GM13976 (cell line): ENCODE measurements around the gene MLXIP.
"Not testable (repeated sequence)": the region's sequence is repeated elsewhere in the genome, so short reads cannot be mapped to it uniquely, and the experiment has no call there.

ENCODE experiments used
- DNase-seq: peaks from one replicate; pipeline ENCODE4 v3.0.0; 2012; ENCODE audit warnings: low spot score
- in situ Hi-C: fragments of 300-500 bp; cut with MboI; formaldehyde crosslinking; loops from one replicate; pipeline ENCODE4 v1.12.0; 2022; ENCODE audit warnings: low sequenced_read_pairs, mixed read lengths, inconsistent platforms; ENCODE audit not compliant: unreplicated experiment
- TF ChIP-seq, protein P1 (sequence below): IDR thresholded peaks from 2 replicates; pipeline ENCODE4 v1.5.1; 2012; ENCODE audit warnings: borderline replicate concordance, mild to moderate bottlenecking; ENCODE audit not compliant: insufficient read depth; ENCODE audit errors: extremely low read depth, missing control alignments, control extremely low read depth

Gene MLXIP

DNA sequence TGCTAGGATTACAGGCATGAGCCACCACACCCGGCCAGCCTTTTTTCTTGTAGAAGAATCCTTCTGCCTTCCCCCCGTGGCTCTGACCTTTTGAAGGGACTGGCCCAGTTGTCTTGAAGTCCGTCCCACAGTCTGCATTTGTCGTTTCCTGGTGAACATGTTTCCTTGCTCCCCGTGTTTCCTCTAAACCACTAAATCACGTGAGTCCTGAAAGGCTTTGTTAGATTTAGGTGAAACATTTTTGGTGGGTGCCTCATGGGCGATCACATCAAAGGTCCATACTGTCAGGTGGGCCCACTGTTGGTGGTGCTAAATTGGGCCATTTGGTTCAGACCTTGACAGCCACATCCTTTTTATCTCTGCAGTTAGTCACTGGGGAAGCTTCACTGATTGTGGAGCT, 26.3 kb downstream of the MLXIP start:
- no peak for DNase-seq
- TF ChIP-seq, protein P1, sequence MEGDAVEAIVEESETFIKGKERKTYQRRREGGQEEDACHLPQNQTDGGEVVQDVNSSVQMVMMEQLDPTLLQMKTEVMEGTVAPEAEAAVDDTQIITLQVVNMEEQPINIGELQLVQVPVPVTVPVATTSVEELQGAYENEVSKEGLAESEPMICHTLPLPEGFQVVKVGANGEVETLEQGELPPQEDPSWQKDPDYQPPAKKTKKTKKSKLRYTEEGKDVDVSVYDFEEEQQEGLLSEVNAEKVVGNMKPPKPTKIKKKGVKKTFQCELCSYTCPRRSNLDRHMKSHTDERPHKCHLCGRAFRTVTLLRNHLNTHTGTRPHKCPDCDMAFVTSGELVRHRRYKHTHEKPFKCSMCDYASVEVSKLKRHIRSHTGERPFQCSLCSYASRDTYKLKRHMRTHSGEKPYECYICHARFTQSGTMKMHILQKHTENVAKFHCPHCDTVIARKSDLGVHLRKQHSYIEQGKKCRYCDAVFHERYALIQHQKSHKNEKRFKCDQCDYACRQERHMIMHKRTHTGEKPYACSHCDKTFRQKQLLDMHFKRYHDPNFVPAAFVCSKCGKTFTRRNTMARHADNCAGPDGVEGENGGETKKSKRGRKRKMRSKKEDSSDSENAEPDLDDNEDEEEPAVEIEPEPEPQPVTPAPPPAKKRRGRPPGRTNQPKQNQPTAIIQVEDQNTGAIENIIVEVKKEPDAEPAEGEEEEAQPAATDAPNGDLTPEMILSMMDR, result no peak
- in situ Hi-C loops, result no loop called here

DNA sequence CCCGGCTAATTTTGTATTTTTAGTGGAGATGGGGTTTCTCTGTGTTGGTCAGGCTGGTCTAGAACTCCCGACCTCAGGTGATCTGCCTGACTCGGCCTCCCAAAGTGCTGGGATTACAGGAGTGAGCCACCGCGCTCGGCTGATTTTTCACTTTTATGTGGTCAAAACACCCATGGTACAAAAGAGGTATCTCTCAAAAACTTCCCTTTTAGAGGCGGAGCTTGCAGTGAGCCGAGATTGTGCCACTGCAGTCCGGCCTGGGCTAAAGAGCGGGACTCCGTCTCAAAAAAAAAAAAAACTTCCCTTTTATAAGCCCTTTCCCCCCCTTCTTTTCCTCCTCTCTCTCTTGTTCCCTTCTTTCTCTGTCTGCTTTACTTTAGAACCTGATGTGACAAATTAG, 26.9 kb downstream of the MLXIP start:
- in situ Hi-C loops, DNase-seq: not testable (repeated sequence)

DNA sequence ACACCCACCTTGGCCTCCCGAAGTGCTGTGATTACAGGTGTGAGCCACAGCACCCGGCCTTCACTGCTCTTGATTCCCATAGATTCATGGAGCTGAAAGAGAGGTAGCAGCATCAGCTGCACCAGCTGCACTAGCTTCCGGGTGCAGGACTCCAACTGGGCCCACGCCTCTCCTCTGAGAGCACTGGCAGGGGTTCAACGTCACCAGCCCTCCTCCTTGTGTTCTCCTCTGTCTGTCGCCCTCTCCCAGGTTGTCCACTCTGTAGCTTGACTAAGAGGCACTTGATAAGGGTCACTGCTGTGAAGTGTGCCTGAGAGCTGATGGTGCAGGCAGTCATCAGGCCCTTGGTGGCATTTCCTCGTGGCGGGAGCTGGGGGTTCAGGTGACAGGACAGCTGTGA, 28.3 kb downstream of the MLXIP start:
- TF ChIP-seq, protein P1, result no peak
- in situ Hi-C loops, result no loop called here
- DNase-seq, result no peak

DNA sequence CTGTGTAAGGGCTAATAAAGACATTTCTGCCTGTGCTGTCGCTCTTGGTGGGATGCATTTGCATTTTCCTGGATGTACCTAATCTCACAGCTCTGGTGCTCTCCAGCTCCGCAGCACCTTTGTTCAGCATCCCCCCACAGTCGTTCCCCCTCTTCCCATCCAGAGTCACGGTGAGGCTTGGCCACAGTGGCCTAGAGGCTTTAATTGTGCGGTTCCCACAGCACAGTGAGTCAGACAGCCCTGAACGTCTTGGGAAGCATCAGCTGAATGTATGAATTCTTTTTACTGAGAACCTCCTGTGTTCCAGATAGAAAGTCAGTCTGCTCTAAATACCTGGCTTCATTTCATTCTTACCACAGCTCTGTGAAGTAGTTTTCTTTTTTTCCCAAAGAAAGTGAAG, 28.7 kb downstream of the MLXIP start:
- in situ Hi-C loops, result no loop called here
- no peak for DNase-seq

DNA sequence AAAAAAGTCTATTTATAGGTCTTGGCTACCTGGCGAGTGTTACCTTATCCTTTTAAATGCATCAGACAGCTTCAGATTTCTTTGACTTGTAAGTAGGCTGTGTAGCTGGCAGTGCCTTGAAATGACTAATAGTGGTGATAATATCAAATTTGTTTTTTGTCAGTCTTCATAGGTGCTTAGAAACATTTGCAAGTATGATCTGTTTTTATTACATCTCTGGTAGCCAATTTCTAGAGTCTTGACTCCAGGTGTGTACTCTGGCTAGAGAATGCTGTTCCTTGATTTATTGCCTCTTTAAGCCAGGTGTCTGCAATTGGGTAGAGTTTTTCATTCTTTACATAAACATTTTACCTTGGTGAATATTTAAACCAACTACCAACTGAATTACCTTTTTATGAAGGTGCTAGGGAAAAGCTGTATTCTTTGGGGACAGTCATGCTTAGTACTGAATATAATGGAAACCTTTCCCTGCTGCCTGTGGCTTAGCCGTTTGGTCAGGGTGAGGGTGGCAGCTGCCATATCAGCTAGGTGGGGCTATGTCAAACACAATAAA, 32.6 kb downstream of the MLXIP start:
- in situ Hi-C loops, result no loop called here
- TF ChIP-seq, protein P1, result no peak
- DNase-seq, result no peak

More for the DNA sequence above, 28.7 kb downstream of the MLXIP start:
- TF ChIP-seq, protein P1, result no peak

DNA sequence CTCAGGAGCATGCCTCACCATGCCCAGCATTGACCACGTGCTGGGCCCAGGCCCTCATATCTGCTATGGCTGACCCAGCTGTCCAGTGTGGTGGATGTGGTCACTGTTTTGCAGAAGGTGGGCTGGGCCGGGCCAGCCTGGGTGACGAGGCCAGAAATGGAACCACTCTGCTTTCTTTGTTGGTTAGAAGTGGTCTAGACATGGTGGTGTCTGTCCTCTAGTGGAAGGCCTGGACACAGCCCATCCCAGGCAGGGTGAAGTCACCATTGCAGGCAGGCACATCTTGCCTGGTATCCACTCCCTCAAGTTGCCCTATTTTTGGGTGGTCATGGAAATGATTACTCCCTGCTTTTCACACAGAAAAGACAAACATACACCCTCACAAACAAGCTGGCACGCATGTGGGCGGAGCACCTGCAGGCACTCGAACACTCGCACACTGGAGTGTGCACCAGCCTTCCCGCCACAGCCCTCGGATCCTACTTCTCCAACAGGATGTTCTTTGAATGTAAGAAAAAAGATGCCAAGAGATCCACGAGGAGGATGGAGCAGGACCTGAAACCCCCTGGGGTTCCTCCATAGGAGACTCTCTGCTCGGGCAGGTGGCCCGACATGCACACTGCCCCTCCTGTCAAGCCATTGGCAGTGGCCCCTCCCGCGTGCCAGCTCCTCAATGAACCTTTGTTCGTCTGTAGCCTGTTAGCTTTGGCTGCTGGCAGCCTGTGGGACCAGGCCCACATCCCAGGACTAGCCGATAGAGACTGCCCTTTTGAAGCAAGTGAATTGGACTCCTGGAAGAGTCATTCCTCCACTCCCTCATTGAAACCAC, 38.4 kb downstream of the MLXIP start:
- DNase-seq, result no peak
- in situ Hi-C loops, result no loop called here

DNA sequence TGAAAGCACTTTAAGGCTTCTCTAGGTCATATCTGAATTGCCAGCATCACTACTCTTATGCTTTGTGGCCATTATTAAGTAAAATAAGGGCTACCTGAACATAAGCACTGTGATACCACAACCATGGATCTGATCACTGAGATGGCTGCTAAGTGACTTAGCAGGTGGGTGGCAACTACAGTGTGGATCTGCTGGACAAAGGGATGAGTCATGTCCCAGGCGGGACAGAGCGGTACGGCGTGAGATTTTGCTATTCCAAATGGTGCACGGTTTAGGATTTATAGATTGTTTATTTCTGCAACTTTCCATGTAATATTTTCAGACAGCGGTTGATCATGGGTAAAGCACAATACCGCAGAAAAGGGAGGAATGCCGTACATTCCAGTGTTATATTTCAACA, 39.4 kb downstream of the MLXIP start:
- TF ChIP-seq, protein P1, result no peak
- in situ Hi-C loops, result no loop called here
- DNase-seq, result no peak

More for the DNA sequence above, 38.4 kb downstream of the MLXIP start:
- TF ChIP-seq, protein P1, result no peak

DNA sequence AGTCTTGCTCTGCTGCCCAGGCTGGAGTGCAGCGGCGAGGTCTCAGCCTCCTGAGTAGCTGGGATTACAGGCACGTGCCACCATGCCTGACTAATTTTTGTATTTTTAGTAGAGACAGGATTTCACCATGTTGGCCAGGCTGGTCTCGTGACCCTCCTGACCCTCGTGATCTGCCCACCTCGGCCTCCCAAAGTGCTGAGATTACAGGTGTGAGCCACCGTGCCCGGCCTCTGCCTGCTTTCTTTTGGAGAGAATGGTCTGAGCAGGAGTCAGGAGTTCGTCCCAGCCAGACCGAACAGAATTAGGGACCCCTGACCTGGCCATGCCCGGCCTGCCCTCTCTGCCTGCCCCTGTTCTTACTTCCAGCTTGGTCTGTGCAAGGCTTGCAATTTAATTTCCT, 42.8 kb downstream of the MLXIP start:
- in situ Hi-C loops, result loop anchor here (5.0 kb wide), 1 partner anchor 64 kb away; no protein-coding TSS in a partner anchor
- DNase-seq, result not testable (repeated sequence)
